Measurements from ENCODE around the gene F2RL3. TPM values are rescaled to one million over a fixed set of nuclear protein-coding genes. Genes with fewer than 3 reads are reported as not detected.

F2RL3 gene
- total and polyA plus RNA-seq, 7 donors, result 0.69 to 3.9 (median 1.9) TPM

DNA sequence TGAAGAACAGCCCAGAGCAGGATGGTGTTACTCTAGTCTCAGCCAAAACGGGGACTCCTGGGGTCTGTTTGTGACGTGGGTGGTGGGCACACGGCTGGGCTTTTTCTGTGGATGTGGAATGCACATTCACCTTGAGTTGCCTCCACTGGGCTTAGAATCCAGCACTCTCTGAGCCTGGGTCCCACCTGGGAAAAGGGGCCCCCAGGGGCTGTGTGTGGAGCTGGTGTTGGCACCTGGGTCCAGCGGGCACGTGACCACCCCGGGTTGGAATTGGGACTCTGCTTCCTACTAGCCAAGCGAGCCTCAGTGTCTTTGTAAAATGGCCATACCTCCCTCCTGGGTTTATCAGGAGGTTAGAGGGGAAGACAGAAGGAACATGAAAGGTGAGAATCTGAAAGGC, 29.2 kb upstream of the F2RL3 start:
- TF ChIP-seq POLR2AphosphoS5 (IDR thresholded peaks at IDR 0.05), result no peak
- TF ChIP-seq POLR2A (IDR thresholded peaks at IDR 0.05), result no peak
- TF ChIP-seq, protein P1, sequence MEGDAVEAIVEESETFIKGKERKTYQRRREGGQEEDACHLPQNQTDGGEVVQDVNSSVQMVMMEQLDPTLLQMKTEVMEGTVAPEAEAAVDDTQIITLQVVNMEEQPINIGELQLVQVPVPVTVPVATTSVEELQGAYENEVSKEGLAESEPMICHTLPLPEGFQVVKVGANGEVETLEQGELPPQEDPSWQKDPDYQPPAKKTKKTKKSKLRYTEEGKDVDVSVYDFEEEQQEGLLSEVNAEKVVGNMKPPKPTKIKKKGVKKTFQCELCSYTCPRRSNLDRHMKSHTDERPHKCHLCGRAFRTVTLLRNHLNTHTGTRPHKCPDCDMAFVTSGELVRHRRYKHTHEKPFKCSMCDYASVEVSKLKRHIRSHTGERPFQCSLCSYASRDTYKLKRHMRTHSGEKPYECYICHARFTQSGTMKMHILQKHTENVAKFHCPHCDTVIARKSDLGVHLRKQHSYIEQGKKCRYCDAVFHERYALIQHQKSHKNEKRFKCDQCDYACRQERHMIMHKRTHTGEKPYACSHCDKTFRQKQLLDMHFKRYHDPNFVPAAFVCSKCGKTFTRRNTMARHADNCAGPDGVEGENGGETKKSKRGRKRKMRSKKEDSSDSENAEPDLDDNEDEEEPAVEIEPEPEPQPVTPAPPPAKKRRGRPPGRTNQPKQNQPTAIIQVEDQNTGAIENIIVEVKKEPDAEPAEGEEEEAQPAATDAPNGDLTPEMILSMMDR (IDR thresholded peaks at IDR 0.05), result no peak
- TF ChIP-seq EP300 (IDR thresholded peaks at IDR 0.05), result no peak
- no peak overlapping the region for H3K4me3 ChIP-seq
- H3K4me1 ChIP-seq, result no peaks in the 10 kb centered on the region
- H3K27me3 ChIP-seq, result no peaks in the 10 kb centered on the region
- DNase-seq, result no peak
- H3K36me3 ChIP-seq, result peaks cover 11 to 81% (median 30%) of the 10 kb centered on the region in 4 donors
- H3K27ac ChIP-seq, result no peak overlapping the region
- intact Hi-C loops (cut with DNase I), result no loop called here
- 95 to 97% methylated on average over 7 of the region's 7 CpGs for WGBS, 2 donors
- no peaks in the 10 kb centered on the region for H3K9me3 ChIP-seq

DNA sequence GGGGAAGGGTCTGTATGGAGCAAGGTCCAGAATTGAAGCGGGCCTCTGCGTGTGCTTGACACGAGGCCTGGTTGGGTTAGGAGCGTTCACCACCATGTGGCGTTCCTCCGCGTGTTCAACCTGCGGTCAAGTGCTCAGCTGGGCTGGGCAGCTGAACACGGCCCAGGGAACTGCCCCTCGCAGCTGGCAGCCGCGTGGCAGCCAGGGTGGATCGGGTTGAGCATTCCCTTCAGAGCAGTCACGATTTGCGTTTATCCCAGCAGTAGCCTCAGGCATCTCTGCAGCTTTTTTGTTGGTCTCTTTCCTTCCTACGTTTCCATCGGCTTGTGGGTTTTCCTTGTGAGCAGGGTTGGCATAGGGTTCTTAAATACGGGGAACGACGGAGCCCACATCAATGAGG, 28.7 kb upstream of the F2RL3 start:
- intact Hi-C loops (cut with DNase I), result no loop called here
- no peak for DNase-seq
- 97% methylated on average over 20 of the region's 20 CpGs for WGBS, 2 donors
- Histone ChIP-seq H3K4me3 (no peak overlapping the region), H3K27ac (no peak overlapping the region), H3K4me1 (no peaks in the 10 kb centered on the region), H3K27me3 (no peaks in the 10 kb centered on the region), H3K36me3 (peaks cover 14 to 81% (median 33%) of the 10 kb centered on the region in 4 donors), H3K9me3 (no peaks in the 10 kb centered on the region)
- TF ChIP-seq, protein P1 (IDR thresholded peaks at IDR 0.05), result no peak
- no peak for TF ChIP-seq POLR2AphosphoS5 (IDR thresholded peaks at IDR 0.05)
- no peak for TF ChIP-seq EP300 (IDR thresholded peaks at IDR 0.05)
- TF ChIP-seq POLR2A (IDR thresholded peaks at IDR 0.05), result no peak

DNA sequence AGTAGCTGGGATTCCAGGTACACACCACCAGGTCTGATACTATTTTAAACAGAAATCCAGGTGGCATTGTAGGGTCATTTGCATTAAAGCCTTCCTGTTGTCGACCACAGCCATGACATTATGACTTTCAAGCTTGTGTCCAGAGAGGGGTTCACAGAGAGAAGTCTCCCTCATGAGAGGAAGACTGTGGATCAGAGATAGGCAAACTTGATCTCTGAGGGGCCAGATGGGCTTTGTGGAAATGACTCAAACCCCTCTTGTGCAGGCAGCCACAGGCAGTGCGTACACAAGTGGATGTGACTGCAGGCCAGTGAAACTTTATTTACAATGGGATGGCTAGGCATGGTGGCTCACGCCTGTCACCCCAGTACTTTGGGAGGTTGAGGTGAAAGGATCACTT, 27.8 kb upstream of the F2RL3 start:
- H3K36me3 ChIP-seq, result peaks cover 20 to 81% (median 42%) of the 10 kb centered on the region in 4 donors
- 93% methylated on average over 3 of the region's 3 CpGs for WGBS, 2 donors
- DNase-seq, result no peak
- H3K27me3 ChIP-seq, result no peaks in the 10 kb centered on the region
- H3K9me3 ChIP-seq, result no peaks in the 10 kb centered on the region
- no peak overlapping the region for H3K4me3 ChIP-seq
- intact Hi-C loops (cut with DNase I), result no loop called here
- no peaks in the 10 kb centered on the region for H3K4me1 ChIP-seq
- TF ChIP-seq, protein P1 (IDR thresholded peaks at IDR 0.05), result no peak
- TF ChIP-seq POLR2AphosphoS5 (IDR thresholded peaks at IDR 0.05) (no peak), EP300 (IDR thresholded peaks at IDR 0.05) (no peak), POLR2A (IDR thresholded peaks at IDR 0.05) (no peak)
- H3K27ac ChIP-seq, result no peak overlapping the region

DNA sequence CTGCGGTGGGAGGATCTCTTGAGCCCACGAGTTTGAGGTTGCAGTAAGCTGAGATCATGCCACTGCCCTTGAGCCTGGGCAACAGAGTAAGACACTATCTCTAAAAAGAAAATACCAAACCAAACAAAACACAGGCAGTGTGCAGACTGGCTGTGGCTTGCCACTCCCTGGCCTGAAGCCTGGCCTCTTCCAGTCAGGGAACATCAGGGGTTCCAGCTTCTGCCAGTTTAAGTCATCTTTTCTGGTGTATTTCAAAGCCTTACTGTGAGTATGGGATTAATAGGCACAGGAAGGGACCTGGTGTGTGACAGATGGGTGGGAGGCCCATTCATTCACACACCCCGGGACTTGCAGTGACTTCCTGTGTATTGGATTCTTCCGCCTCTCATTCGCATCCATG, 27.0 kb upstream of the F2RL3 start:
- peaks cover 25 to 82% (median 49%) of the 10 kb centered on the region in 4 donors for H3K36me3 ChIP-seq
- 91 to 94% methylated on average over 5 of the region's 5 CpGs for WGBS, 2 donors
- no peaks in the 10 kb centered on the region for H3K9me3 ChIP-seq
- TF ChIP-seq, protein P1 (IDR thresholded peaks at IDR 0.05), result no peak
- TF ChIP-seq POLR2A (IDR thresholded peaks at IDR 0.05), result no peak
- no peak for TF ChIP-seq POLR2AphosphoS5 (IDR thresholded peaks at IDR 0.05)
- no peak for TF ChIP-seq EP300 (IDR thresholded peaks at IDR 0.05)
- no peak overlapping the region for H3K4me3 ChIP-seq
- no peak for DNase-seq
- no peaks in the 10 kb centered on the region for H3K4me1 ChIP-seq
- H3K27me3 ChIP-seq, result no peaks in the 10 kb centered on the region
- H3K27ac ChIP-seq, result no peak overlapping the region
- intact Hi-C loops (cut with DNase I), result no loop called here

DNA sequence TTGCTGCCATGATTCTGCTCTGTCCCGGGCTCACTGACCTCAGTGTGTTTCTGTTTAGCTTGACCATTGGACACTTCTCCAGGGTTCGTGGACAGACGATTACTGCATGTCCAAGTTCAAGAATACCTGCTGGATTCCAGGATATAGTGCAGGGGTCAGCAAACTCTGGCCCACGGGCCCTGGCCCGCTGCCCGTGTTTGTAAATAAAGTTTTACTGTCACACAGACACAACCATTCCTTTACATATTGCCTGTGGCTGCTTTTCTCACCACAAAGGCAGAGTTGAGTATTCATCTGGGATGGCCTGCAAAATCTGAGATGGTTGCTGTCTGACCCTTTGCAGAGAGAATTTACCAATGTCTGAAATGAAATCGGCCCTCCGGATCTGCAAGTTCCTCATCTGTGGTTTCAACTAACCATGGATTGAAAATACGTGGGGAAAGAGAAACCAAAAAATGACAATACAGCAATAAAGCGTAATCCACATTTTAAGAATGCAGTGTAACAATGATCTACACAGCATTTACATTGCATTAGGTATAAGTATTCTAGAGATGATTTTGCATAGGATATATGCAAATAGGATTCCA, 25.9 kb upstream of the F2RL3 start:
- H3K4me1 ChIP-seq, result no peaks in the 10 kb centered on the region
- H3K27ac ChIP-seq, result no peak overlapping the region
- peaks cover 36 to 87% (median 56%) of the 10 kb centered on the region in 4 donors for H3K36me3 ChIP-seq
- no peaks in the 10 kb centered on the region for H3K27me3 ChIP-seq
- H3K9me3 ChIP-seq, result no peaks in the 10 kb centered on the region
- intact Hi-C loops (cut with DNase I), result no loop called here
- no peak for TF ChIP-seq POLR2AphosphoS5 (IDR thresholded peaks at IDR 0.05)
- TF ChIP-seq, protein P1 (IDR thresholded peaks at IDR 0.05), result no peak
- no peak for TF ChIP-seq EP300 (IDR thresholded peaks at IDR 0.05)
- TF ChIP-seq POLR2A (IDR thresholded peaks at IDR 0.05), result no peak
- H3K4me3 ChIP-seq, result no peak overlapping the region
- no peak for DNase-seq
- 79 to 88% methylated on average over 10 of the region's 10 CpGs for WGBS, 2 donors

All from sigmoid colon (tissue), 7 donors.